DMS79 (cell line): ENCODE results near the gene AXIN2.
"Not testable (repeated sequence)": the region's sequence is repeated elsewhere in the genome, so short reads cannot be mapped to it uniquely, and the experiment has no call there.

Source experiments
- DNase-seq: peaks from one replicate; lab custom pipeline; 2025; lab: John Stamatoyannopoulos, UW

Gene AXIN2

GRCh38 chr17:65522751-65523404 lies 38.6 kb downstream of the AXIN2 start:
- DNase-seq: no peak

DNA sequence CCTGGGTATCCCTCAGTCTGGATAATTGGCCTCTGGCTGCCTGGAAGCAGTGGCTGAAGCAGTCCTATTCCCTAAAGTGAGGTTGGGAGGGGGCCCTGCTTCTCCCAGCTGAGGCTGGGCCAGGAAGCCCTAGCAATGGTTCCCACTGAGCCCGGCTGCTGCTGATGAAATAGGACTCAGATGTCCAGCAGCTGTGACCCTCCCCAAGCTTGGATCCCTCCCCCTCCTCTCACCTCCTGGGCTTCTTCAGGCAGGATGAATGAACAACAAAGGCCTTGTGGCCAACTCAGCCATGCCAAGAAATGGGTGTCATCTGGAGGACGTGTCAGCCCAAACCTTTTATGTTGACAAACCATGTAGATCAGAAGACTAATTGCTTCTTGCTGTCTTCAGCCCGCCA lies 42.0 kb downstream of the AXIN2 start:
- no peak for DNase-seq

GRCh38 chr17:65518256-65518655 lies 43.2 kb downstream of the AXIN2 start:
- no peak for DNase-seq

DNA sequence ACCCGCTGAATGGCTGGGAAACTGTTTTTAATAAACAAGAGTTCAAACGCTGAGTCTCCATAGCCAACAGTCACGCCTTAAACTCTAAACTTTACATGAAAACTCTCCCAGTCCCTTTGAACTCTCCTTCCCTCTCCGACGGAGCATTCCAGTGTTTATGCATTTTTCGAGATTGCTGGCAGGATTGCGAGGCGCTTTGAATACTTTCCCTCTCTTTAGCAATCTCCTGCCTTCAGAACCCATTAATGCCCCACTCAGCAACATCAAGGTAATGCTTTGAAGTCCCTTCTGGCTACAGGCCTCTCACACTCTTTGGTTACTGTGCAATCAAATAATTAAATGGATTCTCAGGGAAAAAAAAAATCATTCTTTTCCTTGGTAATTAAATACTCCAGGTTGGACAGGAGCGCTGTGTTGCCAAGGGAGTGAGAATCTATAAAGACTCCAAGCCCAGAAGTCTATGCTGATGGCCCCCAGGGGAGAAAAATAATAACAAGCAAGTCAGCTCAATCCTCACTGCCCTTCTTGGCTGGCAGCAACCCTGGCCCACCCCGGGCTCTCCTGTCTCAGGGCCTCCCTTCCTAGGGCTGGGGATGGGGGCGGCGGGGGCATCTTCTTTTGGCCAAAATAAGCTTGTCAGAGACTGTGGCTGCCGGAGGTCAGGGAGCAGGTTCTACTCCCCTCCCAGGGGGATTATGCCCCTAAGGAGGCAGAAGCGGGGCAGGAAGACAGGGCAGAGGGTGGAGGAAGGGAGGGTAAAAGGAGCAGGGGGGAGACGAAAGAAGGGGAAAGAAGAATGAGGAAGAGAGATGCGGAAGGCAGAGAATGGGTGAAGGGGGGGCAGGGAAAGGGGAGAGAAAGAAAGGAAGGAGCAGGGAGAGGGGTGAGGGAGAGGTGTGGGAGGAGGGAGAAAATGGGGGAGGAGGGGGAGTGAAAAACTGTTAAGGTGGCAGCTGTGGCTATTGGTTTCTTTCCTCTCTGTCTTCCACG lies 45.2 kb downstream of the AXIN2 start:
- DNase-seq: peak; percentile 41

DNA sequence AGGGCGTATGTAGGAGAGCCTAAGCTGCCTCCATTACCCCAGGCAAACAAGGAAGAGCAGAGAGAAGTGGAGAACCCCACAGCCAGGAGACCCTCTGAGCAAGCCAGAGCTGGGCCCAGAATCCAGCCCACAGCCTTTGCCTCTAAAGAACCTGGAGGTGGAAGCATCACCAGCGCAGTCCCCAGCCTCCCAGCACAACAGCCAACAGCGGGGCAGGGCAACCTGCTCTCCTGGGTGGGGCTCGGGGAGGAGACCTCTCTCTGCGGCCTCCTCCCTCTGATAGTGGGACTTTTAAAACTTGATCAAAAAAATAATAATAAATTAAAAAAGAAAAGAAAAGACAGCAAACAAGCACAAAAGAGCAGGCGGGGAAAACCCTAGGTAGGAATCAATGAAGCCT lies 45.9 kb downstream of the AXIN2 start:
- no peak for DNase-seq

- DNase-seq: no peak
Observed at GRCh38 chr17:65514541-65514940, 46.9 kb downstream of the AXIN2 start.

- DNase-seq: no peak
Observed at GRCh38 chr17:65514082-65514481, 47.4 kb downstream of the AXIN2 start.

GRCh38 chr17:65511316-65511715 lies 50.1 kb downstream of the AXIN2 start:
- DNase-seq: no peak

DNA sequence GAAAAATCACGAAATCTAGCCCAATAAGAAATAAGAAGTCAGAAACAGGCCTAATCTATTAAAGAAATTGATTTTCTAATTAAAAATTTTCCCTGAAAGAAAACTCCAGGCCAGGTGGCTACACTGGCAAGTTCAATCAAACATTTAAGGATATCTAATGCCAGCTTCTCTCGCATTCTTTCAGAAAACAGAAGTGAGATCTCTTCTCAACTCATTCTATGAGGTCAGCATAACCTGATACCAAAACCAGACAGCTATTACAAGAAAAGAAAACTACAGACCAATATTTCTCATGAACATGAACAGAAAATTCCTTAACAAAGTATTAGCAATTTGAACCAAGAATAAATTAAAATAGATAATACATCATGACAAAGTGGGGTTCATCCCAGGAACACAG lies 52.4 kb downstream of the AXIN2 start:
- no peak for DNase-seq

GRCh38 chr17:65504673-65505072 lies 56.8 kb downstream of the AXIN2 start:
- not testable (repeated sequence) for DNase-seq

DNA sequence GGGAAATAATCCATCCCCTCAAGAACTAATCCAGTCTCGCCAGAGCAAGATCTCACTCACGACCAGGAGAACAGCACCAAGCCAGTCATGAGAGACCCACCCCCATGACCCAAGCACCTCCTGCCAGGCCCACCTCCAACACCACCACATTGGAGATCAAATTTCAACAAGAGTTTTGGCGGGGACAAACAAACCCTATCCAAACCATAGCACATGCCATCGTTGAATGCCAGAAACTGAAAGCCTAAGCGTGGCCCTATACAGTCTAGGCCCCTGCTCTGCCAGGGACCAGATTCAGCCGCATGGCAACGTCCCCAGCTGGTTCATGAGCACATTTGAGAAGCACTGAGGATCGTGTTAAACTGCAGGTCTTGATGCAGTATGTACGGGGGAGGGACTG lies 57.3 kb downstream of the AXIN2 start:
- no peak for DNase-seq

DNA sequence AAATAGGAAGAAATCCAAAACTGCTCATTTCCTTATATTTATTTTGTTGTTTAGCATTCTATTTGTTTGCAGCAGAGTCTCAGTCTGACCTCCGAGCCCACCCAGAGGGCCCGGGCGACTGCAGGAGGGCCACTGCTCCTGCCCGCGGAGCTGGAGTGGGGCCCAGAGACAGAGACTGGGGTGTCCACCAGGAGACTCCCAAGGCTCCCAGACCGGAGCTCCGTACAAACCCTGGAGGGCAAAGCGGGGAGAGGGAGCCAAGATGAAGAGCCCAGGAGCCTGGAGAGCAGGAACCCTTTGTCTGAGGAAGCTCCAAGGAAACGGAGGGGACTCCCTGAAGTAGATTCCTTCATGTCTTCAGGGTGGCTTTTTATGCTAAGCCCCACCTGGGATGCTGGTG lies 57.9 kb downstream of the AXIN2 start:
- no peak for DNase-seq

DNA sequence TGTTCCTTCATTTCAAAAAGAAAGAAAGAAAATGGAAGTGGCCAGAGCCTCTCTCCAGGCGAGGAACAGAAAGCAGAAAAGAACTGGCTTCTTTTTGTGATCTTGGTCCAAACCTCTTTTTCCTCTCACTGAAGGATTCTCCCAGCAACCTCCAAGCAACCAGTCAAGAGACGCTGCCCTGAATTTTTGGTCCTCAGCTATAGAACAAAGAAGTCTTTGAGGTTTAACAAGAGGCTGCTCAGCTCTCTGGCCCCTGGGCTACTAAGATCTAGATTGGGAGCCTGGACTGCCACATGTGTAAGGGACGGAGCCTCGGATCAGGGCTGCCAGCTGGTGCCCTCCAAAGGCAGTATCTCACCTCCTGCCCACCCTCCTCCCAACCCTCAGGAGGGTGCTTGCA lies 62.6 kb downstream of the AXIN2 start:
- DNase-seq: no peak

- no peak for DNase-seq
Observed at GRCh38 chr17:65496801-65497200, 64.6 kb downstream of the AXIN2 start.

GRCh38 chr17:65495122-65496055 lies 66.1 kb downstream of the AXIN2 start:
- peak; percentile 24 for DNase-seq

GRCh38 chr17:65489413-65490155 lies 71.9 kb downstream of the AXIN2 start:
- DNase-seq: no peak

DNA sequence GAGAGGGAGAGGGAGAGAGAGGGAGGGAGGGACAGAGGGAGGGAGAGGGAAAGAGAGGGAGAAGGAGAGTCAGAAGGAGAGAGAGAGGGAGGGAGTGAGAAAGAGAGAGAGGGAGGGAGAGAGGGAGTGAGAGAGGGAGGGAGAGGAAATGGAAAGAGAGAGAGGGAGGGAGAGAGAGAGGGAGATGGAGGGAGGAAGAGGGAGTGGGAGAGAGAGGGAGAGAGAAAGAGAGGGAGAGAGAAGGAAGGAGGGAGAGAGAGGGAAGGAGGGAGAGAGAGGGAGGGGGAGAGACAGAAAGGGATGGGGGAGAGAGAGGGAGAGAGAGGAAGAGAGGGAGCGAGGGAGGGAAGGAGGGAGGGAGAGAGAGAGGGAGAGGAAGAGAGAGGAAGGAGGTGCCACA lies 72.8 kb downstream of the AXIN2 start:
- no peak for DNase-seq

- DNase-seq: no peak
Observed at GRCh38 chr17:65487990-65488389, 73.5 kb downstream of the AXIN2 start.

- DNase-seq: no peak
Observed at GRCh38 chr17:65487161-65487560, 74.3 kb downstream of the AXIN2 start.

DNA sequence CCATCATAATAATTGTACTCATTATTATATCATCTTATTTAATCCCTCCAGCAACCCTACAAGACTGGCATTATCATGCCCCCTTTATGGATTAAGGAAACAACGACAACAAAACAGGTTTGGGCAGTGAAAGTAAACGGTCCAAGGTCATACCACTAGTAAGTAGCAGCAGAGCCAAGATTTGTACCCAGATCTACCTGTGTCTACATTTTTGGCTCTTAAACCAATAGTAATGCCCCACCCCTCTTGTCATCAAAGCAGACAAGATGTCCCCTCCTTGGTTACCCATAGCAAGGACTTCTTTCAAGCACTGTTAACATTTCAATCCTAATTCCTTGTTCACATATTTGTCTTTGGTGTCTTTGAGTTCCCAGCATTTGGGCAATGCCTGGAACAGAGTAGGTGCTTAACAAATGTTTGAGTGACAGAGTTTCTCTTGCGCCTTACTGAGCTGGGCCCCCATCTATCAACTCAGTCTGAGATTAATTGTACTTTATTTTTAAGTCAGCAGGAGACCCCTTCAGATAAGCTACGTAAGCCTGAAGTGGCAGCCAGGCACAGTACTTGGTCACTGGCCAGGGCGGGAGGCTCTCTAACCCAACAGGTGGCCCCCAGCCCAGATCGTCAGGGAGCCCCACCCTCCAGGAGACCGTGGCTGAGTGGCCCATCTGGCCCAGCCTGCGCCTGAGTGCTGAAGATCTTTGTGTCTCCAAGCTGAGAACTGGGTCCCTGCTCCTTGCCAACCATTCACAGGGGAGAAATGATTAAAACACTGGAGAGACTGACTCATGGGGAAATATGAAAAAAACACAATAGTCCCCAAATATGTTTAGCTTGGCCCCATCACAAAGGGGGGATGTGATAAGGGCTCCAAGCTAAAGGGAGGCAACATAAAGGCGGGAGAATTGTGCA lies 75.8 kb downstream of the AXIN2 start:
- DNase-seq: peak; percentile 10
